A549 (cell line): ENCODE measurements around the gene WHRN. TPM values are rescaled to one million over a fixed set of nuclear protein-coding genes. Genes with fewer than 3 reads are reported as not detected.

Experiments used
- ATAC-seq, 2 experiments: fragments of 200-7000 bp in 1 of 2; fragments of >200 bp in 1 of 2; cut with Nextera tagmentation in 1 of 2; cut with Tn5 transposase in 1 of 2; 3 replicates each; pipeline versions ENCODE4 v1.8.0 to v1.9.1; 2018 to 2020; ENCODE audit warnings: mild to moderate bottlenecking in 1 of 2, moderate library complexity in 1 of 2
- CTCF ChIA-PET: fragments of 300-600 bp; sonication (Branson Sonifier 250); formaldehyde crosslinking; extraction: SDS; loops from one replicate; lab custom pipeline; 2021; ENCODE audit warnings: antibody characterized with exemption, inconsistent platforms; lab: Yijun Ruan, JAX
- POLR2A ChIA-PET: fragments of 350-600 bp; formaldehyde crosslinking; extraction: SDS; loops from one replicate; lab custom pipeline; 2021; ENCODE audit warnings: antibody characterized with exemption, inconsistent platforms; lab: Yijun Ruan, JAX
- DNase-seq, 2 experiments: peaks; one replicate each; pipeline versions ENCODE4 v3.0.0 to v3.0.0-alpha.2; 2011 to 2016; ENCODE audit warnings: low read depth in 1 of 2, low spot score in 1 of 2
- FAIRE-seq: peaks from 2 replicates; lab custom pipeline; 2011; peaks lifted over from hg19 to GRCh38; lab: Jason Lieb, UNC
- H3K27ac ChIP-seq, 2 experiments: fragments of >200 bp; sonication (Bioruptor Twin); formaldehyde crosslinking; 3 replicates each; pipeline ENCODE4 v1.5.1; 2016 to 2017
- H3K4me1 ChIP-seq: fragments of >200 bp; sonication (Bioruptor Twin); formaldehyde crosslinking; 3 replicates; pipeline ENCODE4 v1.6.1; 2016
- H3K4me2 ChIP-seq: fragments of >200 bp; sonication (Bioruptor Twin); formaldehyde crosslinking; 3 replicates; pipeline ENCODE4 v1.6.1; 2016
- H3K4me3 ChIP-seq: fragments of >200 bp; sonication (Bioruptor Twin); formaldehyde crosslinking; 3 replicates; pipeline ENCODE4 v1.5.1; 2016
- H3K9me3 ChIP-seq: fragments of >200 bp; sonication (Bioruptor Twin); formaldehyde crosslinking; 3 replicates; pipeline ENCODE4 v1.6.1; 2016
- BHLHE40 ChIP-seq: IDR thresholded peaks from 2 replicates; pipeline ENCODE4 v1.6.1; 2012; ENCODE audit warnings: low read depth, low read length, inconsistent platforms
- CBX2 ChIP-seq: fragments of 200-600 bp; sonication (generic); IDR thresholded peaks from 2 replicates; pipeline ENCODE4 v1.6.1; 2016; ENCODE audit warnings: low read depth, mild to moderate bottlenecking, borderline replicate concordance
- CEBPB ChIP-seq, 2 experiments: fragments of >200 bp in 1 of 2; sonication (Bioruptor Twin) in 1 of 2; formaldehyde crosslinking in 1 of 2; IDR thresholded peaks; 2 replicates each; pipeline ENCODE4 v1.6.1; 2012 to 2016
- CHD2 ChIP-seq: fragments of 150-350 bp; IDR thresholded peaks from 2 replicates; pipeline ENCODE4 v1.6.1; 2014; ENCODE audit warnings: low read length; ENCODE audit not compliant: partially characterized antibody
- EHF ChIP-seq: fragments of 250-450 bp; sonication (Bioruptor Pico); IDR thresholded peaks from 2 replicates; pipeline ENCODE4 v1.5.0; 2020; ENCODE audit warnings: mild to moderate bottlenecking
- EP300 ChIP-seq, 2 experiments: fragments of >200 bp; sonication (Bioruptor Twin); formaldehyde crosslinking; IDR thresholded peaks; 2 replicates in 1 of 2; 3 replicates in 1 of 2; pipeline ENCODE4 v1.6.1; 2016 to 2017
- ESRRA ChIP-seq: fragments of 150-350 bp; IDR thresholded peaks from 2 replicates; pipeline ENCODE4 v1.6.1; 2014; ENCODE audit warnings: mild to moderate bottlenecking, low read length, borderline replicate concordance
- FOSL2 ChIP-seq, 2 experiments: fragments of 450-650 bp in 1 of 2; fragments of >200 bp in 1 of 2; sonication (Bioruptor Twin) in 1 of 2; formaldehyde crosslinking; IDR thresholded peaks; 2 replicates each; pipeline versions ENCODE4 v1.5.0 to v1.6.1; 2016 to 2020; ENCODE audit warnings: mild to moderate bottlenecking in 1 of 2, moderate library complexity in 1 of 2
- GATA3 ChIP-seq: IDR thresholded peaks from 2 replicates; pipeline ENCODE4 v1.6.1; 2012; ENCODE audit warnings: borderline replicate concordance
- HEYL ChIP-seq: fragments of 250-450 bp; sonication (Bioruptor Pico); IDR thresholded peaks from 2 replicates; pipeline ENCODE4 v1.8.0; 2021; ENCODE audit warnings: mild to moderate bottlenecking, moderate library complexity
- HOXB13 ChIP-seq: fragments of 250-450 bp; sonication (Bioruptor Pico); IDR thresholded peaks from 2 replicates; pipeline ENCODE4 v1.5.0; 2020; ENCODE audit warnings: low read depth, mild to moderate bottlenecking, moderate library complexity
- HOXB5 ChIP-seq: fragments of 250-450 bp; sonication (Bioruptor Pico); IDR thresholded peaks from 2 replicates; pipeline ENCODE4 v1.5.0; 2020; ENCODE audit warnings: mild to moderate bottlenecking, moderate library complexity
- JUN ChIP-seq, 2 experiments: fragments of >200 bp; sonication (Bioruptor Twin); formaldehyde crosslinking; IDR thresholded peaks; 2 replicates in 1 of 2; 3 replicates in 1 of 2; pipeline ENCODE4 v1.6.1; 2016 to 2017
- JUNB ChIP-seq: fragments of >200 bp; sonication (Bioruptor Twin); formaldehyde crosslinking; IDR thresholded peaks from 2 replicates; pipeline ENCODE4 v1.6.1; 2016
- KDM1A ChIP-seq: fragments of 200-600 bp; sonication (generic); IDR thresholded peaks from 2 replicates; pipeline ENCODE4 v1.6.1; 2016; ENCODE audit warnings: low read depth, mild to moderate bottlenecking
- RARB ChIP-seq: fragments of 250-450 bp; sonication (Bioruptor Pico); IDR thresholded peaks from 2 replicates; pipeline ENCODE4 v1.8.0; 2021; ENCODE audit warnings: mild to moderate bottlenecking, moderate library complexity
- RFX5 ChIP-seq: fragments of 450-650 bp; IDR thresholded peaks from 2 replicates; pipeline ENCODE4 v1.7.1; 2014; ENCODE audit warnings: antibody characterized with exemption, mild to moderate bottlenecking, moderate library complexity
- SMC3 ChIP-seq: fragments of >200 bp; sonication (Bioruptor Twin); formaldehyde crosslinking; IDR thresholded peaks from 3 replicates; pipeline ENCODE4 v1.6.1; 2018; ENCODE audit warnings: inconsistent platforms
- SREBF2 ChIP-seq: fragments of 450-650 bp; IDR thresholded peaks from 2 replicates; pipeline ENCODE4 v1.6.1; 2014; ENCODE audit warnings: mild to moderate bottlenecking, moderate library complexity
- ZFP36 ChIP-seq: fragments of 450-650 bp; IDR thresholded peaks from 2 replicates; pipeline ENCODE4 v1.6.1; 2014; ENCODE audit warnings: borderline replicate concordance; ENCODE audit not compliant: partially characterized antibody
- WGBS: methylation state at CpG from one replicate; pipeline ENCODE4 v1.1.6; 2017; ENCODE audit errors: missing lambda C conversion rate; 5-methylcytosine and 5-hydroxymethylcytosine counted together
- polyA plus RNA-seq, 4 experiments: library from polyadenylated mRNA; depleted of rRNA in 3 of 4; stranded (reverse); fragments of >200 nt; fragmentation: RNase III in 1 of 4; extraction: RNeasy Plus Mini Kit Qiagen cat#74134 plus additional on column Dnase treatment in 1 of 4; gene quantifications; 2 replicates in 3 of 4; 3 replicates in 1 of 4; pipeline ENCODE4 v1.2.3, GENCODE V29; 2011 to 2017
- TF ChIP-seq, protein P1 (sequence below): fragments of 200-600 bp; sonication (generic); IDR thresholded peaks from 2 replicates; pipeline ENCODE4 v1.6.1; 2016; ENCODE audit warnings: antibody characterized with exemption, mild to moderate bottlenecking, moderate library complexity
- TF ChIP-seq, protein P2 (sequence below): IDR thresholded peaks from 2 replicates; pipeline ENCODE4 v1.6.1; 2012
- TF ChIP-seq, protein P3 (sequence below): fragments of >200 bp; sonication (Bioruptor Twin); formaldehyde crosslinking; IDR thresholded peaks from 3 replicates; pipeline ENCODE4 v1.5.1; 2016
- TF ChIP-seq, protein P4 (sequence below): fragments of 150-350 bp; IDR thresholded peaks from 2 replicates; pipeline ENCODE4 v1.6.1; 2014; ENCODE audit warnings: low read depth, mild to moderate bottlenecking, low read length
- TF ChIP-seq, protein P5 (sequence below): fragments of 450-650 bp; IDR thresholded peaks from 2 replicates; pipeline ENCODE4 v1.6.1; 2014; ENCODE audit warnings: antibody characterized with exemption

Gene WHRN
- polyA plus RNA-seq, 2 of the 4 experiments (the other 2 are of a cell fraction) = 1.2 to 3.2 TPM

DNA sequence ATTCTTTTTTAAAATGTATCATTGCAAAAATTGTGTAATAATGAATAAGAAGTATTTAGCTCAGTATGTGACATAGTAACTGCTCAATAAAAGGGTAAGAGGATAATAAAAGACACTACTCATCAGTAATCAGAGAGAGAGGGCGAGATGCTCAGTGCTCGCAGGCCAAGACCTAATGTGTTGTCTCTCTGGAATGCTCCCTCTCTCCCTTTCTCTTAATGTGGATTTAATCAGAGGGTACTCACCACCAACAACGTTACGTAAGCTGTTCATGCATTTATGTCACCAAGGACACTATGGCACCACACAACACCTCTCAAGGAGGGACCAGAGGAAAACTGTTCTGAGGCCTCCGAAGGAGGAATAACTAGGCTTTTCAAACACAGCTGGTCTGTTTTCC, 42.5 kb downstream of the WHRN start:
- Histone ChIP-seq H3K4me2 (no peak overlapping the region), H3K4me3 (no peak overlapping the region)
- 62% methylated on average over 5 of the region's 5 CpGs for WGBS
- no peak for ATAC-seq
- POLR2A ChIA-PET = no interaction called here
- no peak for DNase-seq
- TF ChIP-seq EP300 (IDR thresholded peaks at IDR 0.05) (no peak), JUN (IDR thresholded peaks at IDR 0.05) (no peak), HOXB13 (CRISPR knock-in tag) (no peak), CHD2 (no peak), FOSL2 (IDR thresholded peaks at IDR 0.05) (no peak), FOSL2 (CRISPR knock-in tag; IDR thresholded peaks at IDR 0.05) (no peak)
- TF ChIP-seq, protein P1, sequence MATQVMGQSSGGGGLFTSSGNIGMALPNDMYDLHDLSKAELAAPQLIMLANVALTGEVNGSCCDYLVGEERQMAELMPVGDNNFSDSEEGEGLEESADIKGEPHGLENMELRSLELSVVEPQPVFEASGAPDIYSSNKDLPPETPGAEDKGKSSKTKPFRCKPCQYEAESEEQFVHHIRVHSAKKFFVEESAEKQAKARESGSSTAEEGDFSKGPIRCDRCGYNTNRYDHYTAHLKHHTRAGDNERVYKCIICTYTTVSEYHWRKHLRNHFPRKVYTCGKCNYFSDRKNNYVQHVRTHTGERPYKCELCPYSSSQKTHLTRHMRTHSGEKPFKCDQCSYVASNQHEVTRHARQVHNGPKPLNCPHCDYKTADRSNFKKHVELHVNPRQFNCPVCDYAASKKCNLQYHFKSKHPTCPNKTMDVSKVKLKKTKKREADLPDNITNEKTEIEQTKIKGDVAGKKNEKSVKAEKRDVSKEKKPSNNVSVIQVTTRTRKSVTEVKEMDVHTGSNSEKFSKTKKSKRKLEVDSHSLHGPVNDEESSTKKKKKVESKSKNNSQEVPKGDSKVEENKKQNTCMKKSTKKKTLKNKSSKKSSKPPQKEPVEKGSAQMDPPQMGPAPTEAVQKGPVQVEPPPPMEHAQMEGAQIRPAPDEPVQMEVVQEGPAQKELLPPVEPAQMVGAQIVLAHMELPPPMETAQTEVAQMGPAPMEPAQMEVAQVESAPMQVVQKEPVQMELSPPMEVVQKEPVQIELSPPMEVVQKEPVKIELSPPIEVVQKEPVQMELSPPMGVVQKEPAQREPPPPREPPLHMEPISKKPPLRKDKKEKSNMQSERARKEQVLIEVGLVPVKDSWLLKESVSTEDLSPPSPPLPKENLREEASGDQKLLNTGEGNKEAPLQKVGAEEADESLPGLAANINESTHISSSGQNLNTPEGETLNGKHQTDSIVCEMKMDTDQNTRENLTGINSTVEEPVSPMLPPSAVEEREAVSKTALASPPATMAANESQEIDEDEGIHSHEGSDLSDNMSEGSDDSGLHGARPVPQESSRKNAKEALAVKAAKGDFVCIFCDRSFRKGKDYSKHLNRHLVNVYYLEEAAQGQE = no peak
- TF ChIP-seq, protein P2, sequence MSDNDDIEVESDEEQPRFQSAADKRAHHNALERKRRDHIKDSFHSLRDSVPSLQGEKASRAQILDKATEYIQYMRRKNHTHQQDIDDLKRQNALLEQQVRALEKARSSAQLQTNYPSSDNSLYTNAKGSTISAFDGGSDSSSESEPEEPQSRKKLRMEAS = no peak
- TF ChIP-seq, all 56 proteins: peak for 0
- FAIRE-seq = no peak
- no peak overlapping the region for H3K27ac ChIP-seq
- H3K4me1 ChIP-seq = no peaks in the 10 kb centered on the region
- CTCF ChIA-PET = interaction anchor here (1.1 to 1.6 kb wide), 6 partner anchors 24 to 190 kb away, joined by 3 to 7 read pairs (median 4); no protein-coding TSS in a partner anchor
- no peaks in the 10 kb centered on the region for H3K9me3 ChIP-seq

DNA sequence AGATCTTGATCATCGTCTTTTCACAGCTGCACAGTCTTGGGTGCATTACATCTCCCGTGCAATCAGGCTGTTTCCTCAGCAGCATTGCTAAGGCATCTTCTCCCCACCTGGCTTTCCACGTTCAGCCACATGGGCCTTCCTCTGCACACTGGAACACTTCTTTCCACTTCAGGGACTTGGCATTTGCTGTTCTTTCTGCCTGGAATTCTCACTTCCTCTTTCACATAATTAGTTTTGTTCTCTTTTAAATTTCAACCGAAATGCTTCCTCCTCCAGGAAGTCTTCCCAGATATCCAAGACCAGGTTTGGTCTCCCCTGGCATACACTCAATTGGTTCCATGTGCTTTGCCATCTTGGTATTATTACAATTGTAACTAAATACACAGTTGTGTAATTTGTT, 43.8 kb downstream of the WHRN start:
- 61% methylated on average over 4 of the region's 4 CpGs for WGBS
- no peak for FAIRE-seq
- CTCF ChIA-PET = interaction anchor here (1.2 to 1.6 kb wide), 3 partner anchors 26 to 192 kb away, joined by 3 to 7 read pairs (median 4); no protein-coding TSS in a partner anchor

DNA sequence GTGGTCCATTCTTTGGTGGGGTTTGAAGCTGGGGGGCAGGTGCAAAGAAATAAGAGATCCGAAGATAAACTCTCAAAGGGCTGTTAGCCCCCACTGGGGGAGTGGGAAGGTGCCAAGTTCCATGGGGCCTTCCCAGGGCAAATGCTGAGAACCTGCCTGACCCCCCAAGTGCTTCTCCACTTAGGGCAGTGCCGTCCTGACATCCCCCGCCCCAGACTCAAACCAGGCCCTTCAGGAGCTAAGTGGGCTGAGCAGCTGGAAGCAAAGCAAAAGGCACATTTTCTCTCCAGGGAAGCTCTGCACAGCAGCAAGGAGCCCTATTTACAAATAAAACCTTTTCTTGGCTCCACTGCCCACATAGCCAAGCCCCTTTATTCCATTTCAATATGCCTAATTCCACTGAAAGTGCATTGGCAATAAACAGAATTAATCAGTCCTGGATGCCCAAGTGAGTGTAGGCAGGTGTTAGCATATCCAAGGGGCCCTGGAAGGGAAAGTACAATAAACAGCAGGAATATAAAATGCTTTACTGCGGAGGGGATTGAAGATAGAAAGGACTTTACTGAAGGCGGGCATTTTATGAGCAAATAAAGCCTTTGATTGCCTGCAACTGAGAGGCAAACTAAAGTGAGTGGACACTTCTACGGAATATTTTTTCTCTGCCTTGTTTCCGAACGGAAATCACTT, 44.6 kb downstream of the WHRN start:
- 53% methylated on average over 8 of the region's 8 CpGs for WGBS
- H3K9me3 ChIP-seq = no peaks in the 10 kb centered on the region
- H3K4me3 ChIP-seq = no peak overlapping the region
- FAIRE-seq (no peak), DNase-seq (no peak), ATAC-seq (no peak)
- no peaks in the 10 kb centered on the region for H3K4me1 ChIP-seq
- H3K27ac ChIP-seq = no peak overlapping the region
- POLR2A ChIA-PET = no interaction called here
- H3K4me2 ChIP-seq = no peak overlapping the region
- CTCF ChIA-PET = interaction anchor here (0.9 kb wide), 1 partner anchor 41 kb away, joined by 3 read pairs; no protein-coding TSS in a partner anchor
- TF ChIP-seq JUNB (no peak), SMC3 (no peak), GATA3 (no peak), ESRRA (no peak), CEBPB (IDR thresholded peaks at IDR 0.05) (no peak), BHLHE40 (no peak), EHF (CRISPR knock-in tag) (no peak), FOSL2 (IDR thresholded peaks at IDR 0.05) (no peak), FOSL2 (CRISPR knock-in tag; IDR thresholded peaks at IDR 0.05) (no peak), RARB (CRISPR knock-in tag) (no peak), HOXB13 (CRISPR knock-in tag) (no peak), CBX2 (no peak), HEYL (no peak), KDM1A (no peak), HOXB5 (no peak), RFX5 (no peak), ZFP36 (no peak)
- TF ChIP-seq, protein P3, sequence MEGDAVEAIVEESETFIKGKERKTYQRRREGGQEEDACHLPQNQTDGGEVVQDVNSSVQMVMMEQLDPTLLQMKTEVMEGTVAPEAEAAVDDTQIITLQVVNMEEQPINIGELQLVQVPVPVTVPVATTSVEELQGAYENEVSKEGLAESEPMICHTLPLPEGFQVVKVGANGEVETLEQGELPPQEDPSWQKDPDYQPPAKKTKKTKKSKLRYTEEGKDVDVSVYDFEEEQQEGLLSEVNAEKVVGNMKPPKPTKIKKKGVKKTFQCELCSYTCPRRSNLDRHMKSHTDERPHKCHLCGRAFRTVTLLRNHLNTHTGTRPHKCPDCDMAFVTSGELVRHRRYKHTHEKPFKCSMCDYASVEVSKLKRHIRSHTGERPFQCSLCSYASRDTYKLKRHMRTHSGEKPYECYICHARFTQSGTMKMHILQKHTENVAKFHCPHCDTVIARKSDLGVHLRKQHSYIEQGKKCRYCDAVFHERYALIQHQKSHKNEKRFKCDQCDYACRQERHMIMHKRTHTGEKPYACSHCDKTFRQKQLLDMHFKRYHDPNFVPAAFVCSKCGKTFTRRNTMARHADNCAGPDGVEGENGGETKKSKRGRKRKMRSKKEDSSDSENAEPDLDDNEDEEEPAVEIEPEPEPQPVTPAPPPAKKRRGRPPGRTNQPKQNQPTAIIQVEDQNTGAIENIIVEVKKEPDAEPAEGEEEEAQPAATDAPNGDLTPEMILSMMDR = no peak
- TF ChIP-seq, protein P4, sequence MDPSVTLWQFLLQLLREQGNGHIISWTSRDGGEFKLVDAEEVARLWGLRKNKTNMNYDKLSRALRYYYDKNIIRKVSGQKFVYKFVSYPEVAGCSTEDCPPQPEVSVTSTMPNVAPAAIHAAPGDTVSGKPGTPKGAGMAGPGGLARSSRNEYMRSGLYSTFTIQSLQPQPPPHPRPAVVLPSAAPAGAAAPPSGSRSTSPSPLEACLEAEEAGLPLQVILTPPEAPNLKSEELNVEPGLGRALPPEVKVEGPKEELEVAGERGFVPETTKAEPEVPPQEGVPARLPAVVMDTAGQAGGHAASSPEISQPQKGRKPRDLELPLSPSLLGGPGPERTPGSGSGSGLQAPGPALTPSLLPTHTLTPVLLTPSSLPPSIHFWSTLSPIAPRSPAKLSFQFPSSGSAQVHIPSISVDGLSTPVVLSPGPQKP = no peak
- TF ChIP-seq, protein P5, sequence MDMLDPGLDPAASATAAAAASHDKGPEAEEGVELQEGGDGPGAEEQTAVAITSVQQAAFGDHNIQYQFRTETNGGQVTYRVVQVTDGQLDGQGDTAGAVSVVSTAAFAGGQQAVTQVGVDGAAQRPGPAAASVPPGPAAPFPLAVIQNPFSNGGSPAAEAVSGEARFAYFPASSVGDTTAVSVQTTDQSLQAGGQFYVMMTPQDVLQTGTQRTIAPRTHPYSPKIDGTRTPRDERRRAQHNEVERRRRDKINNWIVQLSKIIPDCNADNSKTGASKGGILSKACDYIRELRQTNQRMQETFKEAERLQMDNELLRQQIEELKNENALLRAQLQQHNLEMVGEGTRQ = no peak

More for the DNA sequence above, 43.8 kb downstream of the WHRN start:
- no peak for TF ChIP-seq SREBF2
- no peak for TF ChIP-seq EP300 (IDR thresholded peaks at IDR 0.05)
- TF ChIP-seq ZFP36 = peak; percentile 72
- TF ChIP-seq CHD2 = no peak
- no peak for TF ChIP-seq CBX2
- Histone ChIP-seq H3K9me3 (no peaks in the 10 kb centered on the region), H3K4me1 (no peaks in the 10 kb centered on the region), H3K4me3 (no peak overlapping the region), H3K4me2 (no peak overlapping the region), H3K27ac (no peak overlapping the region)
- ATAC-seq = no peak
- DNase-seq = no peak
- POLR2A ChIA-PET = no interaction called here
